NCI-H1694 (cell line): Measurements from ENCODE around the gene POLD1.
"Not testable (repeated sequence)": the region's sequence is repeated elsewhere in the genome, so short reads cannot be mapped to it uniquely, and the experiment has no call there.

Experiments
- DNase-seq: peaks from one replicate; lab custom pipeline; 2025; lab: John Stamatoyannopoulos, UW

The POLD1 gene

DNA sequence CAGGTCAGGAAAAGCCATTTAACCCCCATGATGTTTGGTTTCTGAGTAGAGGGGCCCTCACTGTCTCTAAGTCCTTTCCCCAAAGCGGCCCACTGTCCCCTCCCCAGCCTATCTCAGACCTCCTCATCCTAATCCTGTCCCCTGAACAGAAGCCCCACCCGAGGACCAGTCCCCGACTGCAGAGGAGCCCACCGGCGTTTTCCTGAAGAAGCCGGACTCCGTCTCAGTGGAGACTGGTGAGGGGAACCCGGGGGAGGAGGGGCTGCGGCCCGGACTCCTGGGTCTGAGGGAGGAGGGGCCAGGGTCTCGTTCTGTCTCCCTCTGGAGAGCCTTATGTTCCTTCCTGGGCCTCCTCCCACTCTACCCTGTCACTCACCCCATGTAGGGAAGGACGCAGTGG, 51.5 kb downstream of the POLD1 start:
- no peak for DNase-seq

DNA sequence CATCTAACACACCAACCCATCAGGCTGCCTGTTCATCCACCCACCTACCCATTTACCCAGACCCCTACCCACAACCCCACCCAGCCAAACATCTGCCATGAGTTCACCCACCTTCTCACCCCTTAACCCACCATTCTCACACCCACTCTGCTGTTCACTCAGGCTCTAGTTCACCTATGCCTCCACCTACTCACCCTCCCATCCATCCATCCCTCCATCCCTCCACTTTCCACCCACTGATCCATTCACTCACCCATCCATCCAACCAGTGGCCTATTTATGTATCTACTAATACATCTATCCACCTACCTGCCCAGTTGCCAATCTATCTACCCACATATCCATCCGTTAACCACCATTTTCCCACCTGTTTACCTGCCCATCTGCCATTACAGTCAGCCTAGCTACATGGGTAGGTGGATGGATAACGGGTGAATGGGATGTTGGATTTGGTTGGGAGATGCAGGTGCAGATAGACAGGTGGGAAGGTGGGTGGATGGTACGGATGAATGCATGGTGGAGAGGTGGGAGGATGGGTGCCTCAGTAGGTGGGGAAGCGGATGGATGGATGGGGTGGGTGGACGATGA, 53.8 kb downstream of the POLD1 start:
- no peak for DNase-seq

- DNase-seq: not testable (repeated sequence)
These were observed 55.0 kb downstream of the POLD1 start for GRCh38 chr19:50439130-50439529.

DNA sequence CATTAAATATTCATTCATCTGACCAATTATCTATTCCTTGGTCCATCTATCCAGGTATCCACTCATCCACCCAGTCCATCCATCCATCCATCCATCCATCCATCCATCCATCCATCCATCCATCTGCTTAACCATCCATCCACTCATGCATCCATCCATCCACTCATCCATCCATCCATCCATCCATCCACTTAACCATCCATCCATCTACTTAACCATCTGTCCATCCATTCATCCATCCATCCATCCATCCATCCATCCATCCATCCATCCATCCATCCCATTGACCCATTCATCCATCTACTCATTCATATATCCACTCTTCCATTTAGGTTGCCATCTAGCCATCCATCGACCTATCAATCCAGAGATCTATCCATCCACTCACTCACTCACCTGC, 59.9 kb downstream of the POLD1 start:
- no peak for DNase-seq

GRCh38 chr19:50447053-50447452, 62.9 kb downstream of the POLD1 start:
- DNase-seq: no peak

DNA sequence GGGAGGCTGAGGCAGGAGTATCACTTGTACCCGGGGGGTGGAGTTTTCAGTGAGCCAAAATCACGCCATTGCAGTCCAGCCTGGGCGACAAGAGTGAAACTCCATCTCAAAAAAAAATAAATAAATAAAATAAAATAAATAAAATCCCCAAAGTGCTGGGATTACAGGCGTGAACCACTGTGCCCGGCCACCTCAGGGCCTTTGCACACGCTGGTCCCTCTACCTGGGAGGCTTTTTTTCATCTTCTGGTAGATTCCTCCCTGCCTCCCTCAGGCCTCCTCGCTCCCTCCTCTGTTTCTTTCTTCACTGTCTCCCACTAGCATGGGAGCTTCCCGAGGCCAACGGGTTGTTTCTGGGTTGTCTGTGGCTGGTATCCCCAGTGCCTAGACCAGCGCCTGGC, 63.6 kb downstream of the POLD1 start:
- DNase-seq: no peak

DNA sequence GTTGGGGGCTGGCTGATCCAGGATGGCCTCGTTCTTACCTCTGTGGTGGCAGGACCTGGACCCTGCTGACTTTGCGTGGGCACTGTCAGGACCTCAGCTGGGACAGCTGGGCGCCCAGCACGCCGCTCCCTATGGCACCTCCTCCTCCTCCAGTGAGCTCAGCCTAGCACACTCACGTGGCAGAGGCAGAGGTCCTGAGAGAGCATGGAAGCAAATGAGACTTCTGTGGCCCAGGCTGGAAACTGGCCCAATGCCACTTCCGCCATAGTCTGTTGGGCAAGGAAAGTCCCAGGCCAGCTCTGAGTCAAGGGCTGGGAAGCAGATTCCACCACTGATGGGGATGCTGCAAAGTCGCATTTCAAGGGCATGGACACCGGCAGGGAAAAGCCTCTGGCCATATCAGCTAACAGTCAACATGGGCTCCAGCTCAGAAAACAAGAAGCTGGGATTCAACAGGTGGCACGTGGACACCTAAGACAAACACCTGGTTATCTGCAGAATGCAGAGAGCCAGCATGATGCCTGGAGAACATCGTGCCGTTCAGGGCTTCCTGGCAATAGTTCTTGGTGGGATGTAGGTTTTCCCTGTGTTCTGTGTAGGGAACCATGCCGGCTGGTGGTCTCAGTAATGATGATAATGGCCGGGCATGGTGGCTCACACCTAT, 65.2 kb downstream of the POLD1 start:
- no peak for DNase-seq

DNA sequence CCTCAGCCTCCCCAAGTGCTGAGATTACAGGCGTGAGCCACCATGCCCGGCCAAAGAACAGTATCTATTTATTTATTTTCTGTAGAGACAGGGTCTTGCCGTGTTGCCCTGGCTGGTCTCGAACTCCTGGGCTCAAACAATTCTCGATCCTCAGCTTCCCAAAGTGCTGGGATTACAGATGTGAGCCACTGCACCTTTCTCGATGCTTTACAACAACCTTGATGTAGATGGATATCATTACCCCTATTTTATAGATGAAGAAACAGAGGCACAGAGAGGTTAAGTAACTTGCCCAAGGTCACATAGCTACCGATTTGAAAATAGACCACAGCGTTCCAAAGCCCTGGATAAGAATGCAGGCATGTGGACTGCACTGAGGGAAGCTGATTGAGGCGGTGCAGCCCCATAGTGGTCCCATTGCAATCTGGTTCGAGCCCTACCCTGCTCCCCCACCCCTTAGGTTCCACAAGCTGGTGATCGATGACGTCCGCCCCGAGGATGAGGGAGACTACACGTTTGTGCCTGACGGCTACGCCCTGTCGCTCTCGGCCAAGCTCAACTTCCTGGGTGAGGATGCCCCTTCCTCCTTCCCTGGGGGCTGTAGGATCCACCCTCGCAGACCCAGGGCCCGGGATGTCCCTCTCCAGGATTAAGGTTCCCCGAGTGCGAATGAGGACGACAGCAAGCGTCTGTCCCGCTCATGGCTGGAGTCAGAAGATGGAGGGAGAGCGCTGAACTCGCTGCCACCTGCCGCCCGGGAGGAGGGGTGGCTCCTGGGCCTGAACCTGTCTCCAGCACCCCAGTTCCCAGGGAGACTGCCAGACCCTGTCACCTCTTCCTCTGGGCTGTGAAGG, 66.4 kb downstream of the POLD1 start:
- DNase-seq: no peak

DNA sequence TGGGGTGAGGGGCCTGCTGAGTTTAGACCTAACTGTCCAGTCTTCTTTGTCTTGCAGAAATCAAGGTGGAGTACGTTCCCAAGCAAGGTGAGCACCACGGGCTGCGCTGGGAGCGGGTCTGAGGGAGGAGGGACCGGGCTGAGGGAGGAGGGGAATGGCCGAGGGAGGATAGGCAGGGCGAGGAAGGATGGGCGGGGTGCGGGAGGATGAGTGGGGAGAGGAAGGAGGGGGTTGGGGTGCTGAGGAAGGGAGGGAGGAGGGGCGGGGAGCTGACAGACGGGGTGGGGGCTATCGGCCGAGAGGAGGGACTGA, 67.0 kb downstream of the POLD1 start:
- no peak for DNase-seq

DNA sequence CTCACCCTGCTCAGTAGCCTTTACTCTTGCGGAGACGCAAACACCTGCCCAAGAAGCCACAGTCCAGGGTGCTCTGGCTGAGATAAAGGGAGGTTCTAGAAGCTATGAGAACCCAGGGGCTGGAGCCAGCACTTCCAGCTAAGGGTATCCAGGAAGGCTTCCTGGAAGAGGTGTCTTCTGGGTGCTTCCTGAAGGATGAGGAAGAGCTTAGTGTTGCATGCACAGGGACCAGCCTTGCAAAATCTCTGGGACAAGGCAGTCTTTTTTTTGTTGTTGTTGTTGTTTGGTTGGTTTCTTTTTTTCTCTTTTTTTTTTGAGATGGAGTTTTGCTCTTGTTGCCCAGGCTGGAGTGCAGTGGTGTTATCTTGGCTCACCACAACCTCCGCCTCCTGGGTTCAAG, 69.1 kb downstream of the POLD1 start:
- DNase-seq: no peak

GRCh38 chr19:50455992-50456391, 71.8 kb downstream of the POLD1 start:
- no peak for DNase-seq

- DNase-seq: no peak
These were observed 73.2 kb downstream of the POLD1 start for GRCh38 chr19:50457300-50457699.

GRCh38 chr19:50458396-50459066, 74.4 kb downstream of the POLD1 start:
- no peak for DNase-seq

DNA sequence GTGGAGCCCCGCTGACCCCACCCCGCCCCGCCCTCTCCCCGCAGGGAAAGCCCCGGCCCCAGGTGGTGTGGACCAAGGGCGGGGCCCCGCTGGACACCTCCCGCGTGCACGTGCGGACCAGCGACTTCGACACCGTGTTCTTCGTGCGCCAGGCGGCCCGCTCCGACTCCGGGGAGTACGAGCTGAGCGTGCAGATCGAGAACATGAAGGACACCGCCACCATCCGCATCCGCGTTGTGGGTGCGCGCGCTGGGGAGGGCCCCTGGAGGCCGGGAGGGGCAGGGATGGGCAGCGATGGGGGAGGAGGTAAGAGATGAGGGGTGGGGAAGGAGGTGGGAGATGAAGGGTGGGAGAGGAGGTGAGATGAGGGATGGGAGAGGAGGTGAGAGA, 74.9 kb downstream of the POLD1 start:
- no peak for DNase-seq

- DNase-seq: no peak
These were observed 75.5 kb downstream of the POLD1 start for GRCh38 chr19:50459638-50460037.

DNA sequence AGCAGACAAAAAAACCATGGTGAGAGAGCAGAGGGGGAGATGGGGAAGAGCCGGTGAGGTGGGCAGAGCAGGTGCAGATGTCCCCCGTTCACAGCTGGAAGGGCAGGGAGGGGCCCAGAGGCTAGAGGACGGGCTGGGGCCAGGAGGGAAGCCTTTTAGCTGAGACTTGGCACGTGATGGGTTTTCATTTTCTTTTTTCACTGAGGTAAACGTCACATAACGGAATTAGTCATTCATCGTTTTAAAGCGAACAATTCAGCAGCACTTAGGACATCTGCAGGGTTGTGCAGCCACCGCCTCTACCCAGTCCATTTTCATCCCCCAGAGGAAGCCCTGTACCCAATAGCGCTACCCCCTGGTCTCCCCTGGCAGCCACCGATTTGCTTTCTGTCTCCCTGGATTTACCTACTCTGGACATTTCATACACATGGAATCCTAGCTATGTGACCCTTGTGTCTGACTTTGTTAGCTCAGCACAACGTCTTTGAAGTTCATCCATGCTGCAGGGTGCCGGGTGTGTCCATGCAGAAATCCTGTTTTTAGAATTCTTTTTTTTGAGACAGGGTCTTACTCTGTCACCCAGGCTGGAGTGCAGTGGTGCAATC, 76.1 kb downstream of the POLD1 start:
- DNase-seq: no peak

DNA sequence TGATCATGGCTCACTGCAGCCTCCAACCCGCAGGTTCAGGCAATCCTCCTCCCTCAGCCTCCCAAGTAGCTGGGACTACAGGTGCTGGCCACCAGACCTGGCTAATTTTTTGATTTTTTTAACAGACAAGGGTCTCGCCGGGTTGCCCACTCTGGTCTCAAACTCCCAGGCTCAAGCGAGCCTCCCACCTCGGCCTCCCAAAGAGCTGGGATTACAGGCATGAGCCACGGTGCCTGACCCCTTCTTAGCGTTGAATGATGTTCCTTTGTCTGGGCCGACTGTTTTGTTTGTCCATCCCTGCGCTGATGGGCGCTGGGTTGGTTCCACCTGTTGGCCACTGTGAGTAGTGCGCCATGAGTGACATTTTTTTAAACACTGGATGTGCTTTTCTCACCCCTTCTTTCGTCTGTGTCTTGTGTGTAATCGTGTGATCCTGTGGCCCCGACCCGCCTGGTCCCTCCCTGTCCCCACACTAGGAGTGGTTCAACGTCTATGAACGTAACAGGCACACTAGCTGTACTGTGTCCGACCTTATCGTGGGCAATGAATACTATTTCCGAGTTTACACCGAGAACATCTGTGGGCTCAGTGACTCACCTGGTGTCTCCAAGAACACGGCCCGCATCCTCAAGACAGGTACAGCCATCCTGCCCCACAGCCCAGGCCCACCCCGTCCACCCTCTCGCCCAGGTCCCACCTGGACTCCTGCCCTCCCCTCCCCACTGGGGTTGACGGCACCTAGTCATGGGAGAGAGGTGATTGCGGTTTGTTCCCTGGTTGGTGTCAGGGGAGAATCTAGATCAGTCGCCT, 77.1 kb downstream of the POLD1 start:
- DNase-seq: peak; percentile 64

- no peak for DNase-seq
These were observed 78.8 kb downstream of the POLD1 start for GRCh38 chr19:50462970-50463369.

GRCh38 chr19:50464348-50464747, 80.2 kb downstream of the POLD1 start:
- no peak for DNase-seq

DNA sequence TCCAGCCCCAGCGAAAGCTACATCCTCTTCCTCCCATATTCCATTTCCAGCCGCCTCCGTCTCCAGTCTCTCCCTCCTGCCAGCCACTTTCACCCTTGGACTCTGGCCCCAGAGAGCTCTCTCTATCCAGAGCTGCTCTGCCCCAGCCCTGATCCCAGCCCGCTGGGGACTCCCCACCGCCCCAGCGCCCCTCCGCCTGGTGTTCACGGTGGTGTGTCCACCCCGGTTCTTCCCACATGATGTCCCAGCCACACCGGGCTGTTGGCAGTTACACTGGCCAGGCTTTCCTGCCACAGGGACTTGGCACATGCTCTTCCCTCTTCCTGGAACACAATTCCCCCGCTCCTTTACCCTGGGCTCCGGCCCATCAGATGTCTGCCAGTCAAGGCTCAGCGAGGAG, 80.9 kb downstream of the POLD1 start:
- DNase-seq: no peak

DNA sequence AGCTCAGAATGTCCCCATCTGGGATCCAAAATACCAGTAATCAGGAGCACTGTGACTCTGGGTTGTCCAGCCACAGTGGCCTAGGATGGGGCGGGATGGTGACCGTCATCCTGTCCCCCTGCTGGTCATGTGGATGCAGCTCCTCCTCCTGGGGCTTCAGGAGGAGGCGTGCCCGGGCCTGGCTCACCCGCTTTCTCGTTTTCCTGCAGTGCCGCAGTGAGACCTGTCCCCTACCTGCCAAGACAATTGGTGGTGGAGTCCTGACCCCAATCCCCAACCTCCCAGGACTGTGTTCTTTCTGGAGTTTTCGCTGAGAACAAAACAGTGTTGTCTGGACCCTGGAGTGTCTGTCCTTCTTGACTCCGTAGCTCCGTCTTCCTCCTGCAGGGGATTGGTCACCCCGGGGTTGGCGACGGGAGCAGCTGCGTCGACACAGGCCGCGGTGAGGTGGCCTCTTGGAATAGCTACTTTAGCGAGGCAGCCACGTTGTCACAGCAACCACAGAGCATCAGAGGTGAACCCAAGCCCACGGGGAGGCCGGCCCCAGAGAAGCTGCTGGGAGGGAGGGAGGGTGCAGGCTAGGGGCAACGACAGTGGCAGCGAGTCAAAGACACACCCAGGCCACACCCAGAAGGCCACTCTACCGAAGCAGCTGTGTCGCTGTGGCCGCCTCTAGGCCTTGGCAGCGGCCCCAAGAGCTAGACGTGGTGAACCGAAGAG, 82.0 kb downstream of the POLD1 start:
- no peak for DNase-seq
